OCI-LY7 (cell line): Measurements from ENCODE around the gene SPEF1. TPM values are rescaled to one million over a fixed set of nuclear protein-coding genes. Genes with fewer than 3 reads are reported as not detected.

Experiments
- BruUV-seq: library from RNA; stranded (reverse); fragments of 400-500 nt; replicated peaks from 2 replicates; lab custom pipeline; 2021; lab: Mats Ljungman, UMichigan
- CTCF ChIA-PET: fragments of 300-600 bp; sonication (Branson Sonifier 250); formaldehyde crosslinking; loops from one replicate; lab custom pipeline; 2022; ENCODE audit warnings: antibody characterized with exemption; ENCODE audit not compliant: unreplicated experiment; lab: Charles Lee
- POLR2A ChIA-PET: fragments of 300-600 bp; sonication (Branson Sonifier 250); formaldehyde crosslinking; loops from one replicate; lab custom pipeline; 2022; ENCODE audit warnings: antibody characterized with exemption; lab: Charles Lee
- DNase-seq: peaks from one replicate; pipeline ENCODE4 v3.0.0-alpha.2; 2015; ENCODE audit warnings: low spot score
- H2AFZ ChIP-seq: fragments of 200-600 bp; sonication (generic), shearing (Covaris generic); 2 replicates; pipeline ENCODE4 v1.6.1; 2014; ENCODE audit warnings: mild to moderate bottlenecking, antibody characterized with exemption, low read length, moderate library complexity
- H3K27ac ChIP-seq: fragments of 200-600 bp; sonication (generic); 2 replicates; pipeline ENCODE4 v1.5.1; 2014; ENCODE audit warnings: mixed run types, low read depth, mild to moderate bottlenecking, moderate library complexity, low read length, inconsistent platforms; ENCODE audit not compliant: poor library complexity, severe bottlenecking
- H3K36me3 ChIP-seq: fragments of 200-600 bp; sonication (generic); 2 replicates; pipeline ENCODE4 v1.6.1; 2014; ENCODE audit warnings: mild to moderate bottlenecking, antibody characterized with exemption, low read length, moderate library complexity, mixed read lengths; ENCODE audit not compliant: insufficient read depth
- H3K4me1 ChIP-seq: fragments of 200-600 bp; sonication (generic); 2 replicates; pipeline ENCODE4 v1.5.1; 2014; ENCODE audit warnings: mild to moderate bottlenecking, low read length; ENCODE audit not compliant: insufficient read depth, poor library complexity, severe bottlenecking
- H3K4me2 ChIP-seq: fragments of 200-600 bp; sonication (generic); 2 replicates; pipeline ENCODE4 v1.6.1; 2014; ENCODE audit warnings: mild to moderate bottlenecking, low read length
- H3K4me3 ChIP-seq: fragments of 200-600 bp; sonication (generic); 2 replicates; pipeline ENCODE4 v1.5.1; 2014; ENCODE audit warnings: mild to moderate bottlenecking, low read depth, low read length; ENCODE audit not compliant: poor library complexity, severe bottlenecking
- H3K79me2 ChIP-seq: fragments of 200-600 bp; sonication (generic); 2 replicates; pipeline ENCODE4 v1.6.1; 2016; ENCODE audit warnings: low read depth, mild to moderate bottlenecking, low read length, moderate library complexity, mixed read lengths; ENCODE audit not compliant: insufficient read depth
- H3K9me2 ChIP-seq: fragments of 200-600 bp; sonication (generic); 2 replicates; pipeline ENCODE4 v1.6.1; 2016; ENCODE audit warnings: mild to moderate bottlenecking, low read length, mixed read lengths; ENCODE audit not compliant: insufficient read depth
- H3K9me3 ChIP-seq: fragments of 200-600 bp; sonication (generic); 2 replicates; pipeline ENCODE4 v1.6.1; 2014; ENCODE audit warnings: mild to moderate bottlenecking, mixed run types, low read length, mixed read lengths
- H4K20me1 ChIP-seq: fragments of 200-600 bp; sonication (generic); 2 replicates; pipeline ENCODE4 v1.6.1; 2014; ENCODE audit warnings: mild to moderate bottlenecking, antibody characterized with exemption, low read length, moderate library complexity, mixed read lengths; ENCODE audit not compliant: insufficient read depth
- EZH2phosphoT487 ChIP-seq: fragments of 200-600 bp; sonication (generic); IDR thresholded peaks from 2 replicates; pipeline ENCODE4 v1.6.1; 2018; ENCODE audit warnings: low read depth, borderline replicate concordance, mild to moderate bottlenecking, mixed run types, antibody characterized with exemption, low read length, moderate library complexity, mixed read lengths
- intact Hi-C: fragments of 100-400 bp; cut with micrococcal nuclease; formaldehyde crosslinking; loops from one replicate; pipeline ENCODE4 v1.10.0; 2022; ENCODE audit not compliant: unreplicated experiment
- total RNA-seq, 2 experiments: library from RNA; depleted of rRNA in 1 of 2; stranded (reverse); fragments of >200 nt in 1 of 2; shearing (Covaris generic) in 1 of 2; gene quantifications; 2 replicates each; pipeline ENCODE4 v1.2.3, GENCODE V29; 2014 to 2022
- TF ChIP-seq, protein P1 (sequence below): fragments of 200-600 bp; sonication (generic); conservative IDR thresholded peaks from 2 replicates; pipeline ENCODE4 v1.5.1; 2014; ENCODE audit warnings: mild to moderate bottlenecking, antibody characterized with exemption, low read length, moderate library complexity, mixed read lengths

The SPEF1 gene
- total RNA-seq, 2 experiments from 2014 or later: 0.09 to 0.27 TPM

DNA sequence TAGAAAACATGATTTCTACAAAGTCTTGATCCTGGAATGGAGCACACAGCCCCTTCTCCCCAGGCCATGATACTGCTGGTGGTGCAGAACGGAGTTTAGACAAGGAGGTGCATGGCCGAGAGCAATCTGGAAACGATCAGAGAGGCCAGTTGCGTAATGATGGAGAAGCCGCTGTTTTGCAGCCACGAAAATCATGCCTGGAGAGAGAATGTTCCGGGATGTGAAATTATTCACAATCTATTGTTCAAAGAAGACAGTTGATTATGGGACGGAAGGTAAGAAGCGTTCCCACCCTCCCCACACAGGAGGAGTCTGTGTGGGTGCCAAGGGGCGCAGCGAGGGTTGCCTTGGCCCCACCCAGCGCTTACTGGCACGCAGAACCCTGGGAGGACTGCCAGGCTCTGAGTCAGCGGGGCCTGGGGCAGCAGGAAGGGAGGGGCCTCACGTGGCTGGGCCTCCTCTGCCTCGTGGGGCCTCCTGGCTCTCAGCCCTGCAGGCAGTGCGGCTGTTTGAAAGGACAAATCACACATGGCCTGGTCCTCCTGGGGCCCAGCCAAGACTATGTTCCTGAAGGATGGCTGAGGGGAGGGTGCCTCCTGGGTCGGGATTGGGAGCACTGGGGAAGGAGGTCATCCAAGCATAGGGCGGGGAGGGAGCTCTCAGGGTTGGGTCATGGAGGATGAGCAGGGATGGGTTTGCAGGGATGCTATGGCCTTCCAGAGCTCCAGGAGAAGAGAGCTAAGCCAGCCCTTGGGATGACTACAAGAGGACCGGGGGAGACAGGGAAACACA, 30.4 kb upstream of the SPEF1 start:
- H3K27ac ChIP-seq: no peak overlapping the region
- TF ChIP-seq EZH2phosphoT487: no peak
- TF ChIP-seq, protein P1, sequence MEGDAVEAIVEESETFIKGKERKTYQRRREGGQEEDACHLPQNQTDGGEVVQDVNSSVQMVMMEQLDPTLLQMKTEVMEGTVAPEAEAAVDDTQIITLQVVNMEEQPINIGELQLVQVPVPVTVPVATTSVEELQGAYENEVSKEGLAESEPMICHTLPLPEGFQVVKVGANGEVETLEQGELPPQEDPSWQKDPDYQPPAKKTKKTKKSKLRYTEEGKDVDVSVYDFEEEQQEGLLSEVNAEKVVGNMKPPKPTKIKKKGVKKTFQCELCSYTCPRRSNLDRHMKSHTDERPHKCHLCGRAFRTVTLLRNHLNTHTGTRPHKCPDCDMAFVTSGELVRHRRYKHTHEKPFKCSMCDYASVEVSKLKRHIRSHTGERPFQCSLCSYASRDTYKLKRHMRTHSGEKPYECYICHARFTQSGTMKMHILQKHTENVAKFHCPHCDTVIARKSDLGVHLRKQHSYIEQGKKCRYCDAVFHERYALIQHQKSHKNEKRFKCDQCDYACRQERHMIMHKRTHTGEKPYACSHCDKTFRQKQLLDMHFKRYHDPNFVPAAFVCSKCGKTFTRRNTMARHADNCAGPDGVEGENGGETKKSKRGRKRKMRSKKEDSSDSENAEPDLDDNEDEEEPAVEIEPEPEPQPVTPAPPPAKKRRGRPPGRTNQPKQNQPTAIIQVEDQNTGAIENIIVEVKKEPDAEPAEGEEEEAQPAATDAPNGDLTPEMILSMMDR: no peak
- H3K9me3 ChIP-seq: no peaks in the 10 kb centered on the region
- no peak overlapping the region for H3K4me2 ChIP-seq
- peaks cover 16% of the 10 kb centered on the region for H3K4me1 ChIP-seq
- no peaks in the 10 kb centered on the region for H4K20me1 ChIP-seq
- no peak for DNase-seq
- no peaks in the 10 kb centered on the region for H3K9me2 ChIP-seq
- no peak overlapping the region for H3K4me3 ChIP-seq
- H3K79me2 ChIP-seq: no peaks in the 10 kb centered on the region
- BruUV-seq: no TSS peak
- no peak overlapping the region for H2AFZ ChIP-seq
- intact Hi-C loops: no loop called here
- H3K36me3 ChIP-seq: peaks cover 4% of the 10 kb centered on the region; the same call in 1 of the 2 replicates
- ChIA-PET CTCF (no interaction called here), POLR2A (interaction anchor here (1.6 kb wide), 2 partner anchors 9 to 11 kb away, joined by 3 to 4 read pairs; partner anchors contain the start of gene AP5S1)

DNA sequence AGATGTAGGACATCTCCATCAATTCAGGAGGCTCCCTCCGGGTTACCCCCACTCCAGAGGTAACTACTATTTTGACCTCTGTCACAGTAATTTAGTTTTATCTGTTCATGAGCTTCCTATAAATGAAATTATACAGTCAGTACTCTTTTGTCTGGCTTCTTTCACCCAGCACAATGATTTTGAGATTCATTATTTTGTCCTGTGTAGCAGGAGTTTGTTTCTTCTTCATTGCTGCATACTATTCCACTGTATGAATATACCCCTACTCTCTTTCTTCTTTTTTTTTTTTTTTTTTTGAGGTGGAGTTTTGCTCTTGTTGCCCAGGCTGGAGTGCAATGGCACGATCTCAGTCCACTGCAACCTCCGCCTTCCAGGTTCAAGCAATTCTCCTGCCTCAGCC, 27.3 kb upstream of the SPEF1 start:
- Histone ChIP-seq H3K79me2 (no peaks in the 10 kb centered on the region), H2AFZ (no peak overlapping the region), H3K4me2 (no peak overlapping the region), H3K4me3 (no peak overlapping the region), H3K36me3 (peaks cover 34% of the 10 kb centered on the region), H4K20me1 (no peaks in the 10 kb centered on the region), H3K4me1 (peaks cover 8% of the 10 kb centered on the region), H3K9me3 (no peaks in the 10 kb centered on the region), H3K9me2 (no peaks in the 10 kb centered on the region), H3K27ac (no peak overlapping the region)
- TF ChIP-seq, protein P1: no peak
- TF ChIP-seq EZH2phosphoT487: no peak
- ChIA-PET CTCF (interaction anchor here (1.0 kb wide), 1 partner anchor 10 kb away, joined by 3 read pairs; no protein-coding TSS in a partner anchor), POLR2A (no interaction called here)
- no TSS peak for BruUV-seq
- no peak for DNase-seq
- intact Hi-C loops: no loop called here

DNA sequence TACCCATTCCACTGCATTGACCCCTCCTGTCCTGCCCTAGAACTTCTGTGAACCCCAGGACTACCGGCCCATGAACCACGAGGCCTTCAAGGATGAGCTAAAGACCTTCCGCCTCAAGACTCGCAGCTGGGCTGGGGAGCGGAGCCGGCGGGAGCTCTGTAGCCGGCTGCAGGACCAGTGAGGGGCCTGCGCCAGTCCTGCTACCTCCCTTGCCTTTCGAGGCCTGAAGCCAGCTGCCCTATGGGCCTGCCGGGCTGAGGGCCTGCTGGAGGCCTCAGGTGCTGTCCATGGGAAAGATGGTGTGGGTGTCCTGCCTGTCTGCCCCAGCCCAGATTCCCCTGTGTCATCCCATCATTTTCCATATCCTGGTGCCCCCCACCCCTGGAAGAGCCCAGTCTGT, 23.5 kb upstream of the SPEF1 start:
- ChIA-PET POLR2A (interaction anchor here (0.6 to 2.2 kb wide), 2 partner anchors 16 to 664 kb away, joined by 4 read pairs; partner anchors contain the start of gene AP5S1), CTCF (no interaction called here)
- H3K27ac ChIP-seq: no peak overlapping the region
- no peak overlapping the region for H2AFZ ChIP-seq
- BruUV-seq: no TSS peak
- no peaks in the 10 kb centered on the region for H3K9me2 ChIP-seq
- H3K79me2 ChIP-seq: peaks cover 6% of the 10 kb centered on the region; the same call in 1 of the 2 replicates
- H3K4me1 ChIP-seq: peaks cover 19% of the 10 kb centered on the region
- TF ChIP-seq, protein P1: no peak
- no peak for TF ChIP-seq EZH2phosphoT487
- H3K9me3 ChIP-seq: no peaks in the 10 kb centered on the region
- no peak for DNase-seq
- no peak overlapping the region for H3K4me3 ChIP-seq
- intact Hi-C loops: no loop called here
- H3K4me2 ChIP-seq: no peak overlapping the region
- H3K36me3 ChIP-seq: peaks cover 70% of the 10 kb centered on the region
- H4K20me1 ChIP-seq: no peaks in the 10 kb centered on the region
